Epithelial cell of esophagus (primary cell): ENCODE measurements around the gene IL17C.

Source experiments
- DNase-seq: peaks from one replicate; pipeline ENCODE4 v3.0.0; 2010; ENCODE audit warnings: low read depth
- H3K4me3 ChIP-seq: 2 replicates; pipeline ENCODE4 v1.5.1; 2011; ENCODE audit warnings: mild to moderate bottlenecking, low read length, control low read depth
- CTCF ChIP-seq: IDR thresholded peaks from 2 replicates; pipeline ENCODE4 v1.5.1; 2011; ENCODE audit warnings: low read depth, mild to moderate bottlenecking, low read length, control low read depth, inconsistent platforms; ENCODE audit not compliant: insufficient read depth; ENCODE audit errors: missing control alignments

The IL17C gene

GRCh38 chr16:88628512-88628974 lies 9.8 kb upstream of the IL17C start:
- TF ChIP-seq CTCF = no peak
- no peak for DNase-seq

GRCh38 chr16:88629835-88630234 lies 8.5 kb upstream of the IL17C start:
- no peak overlapping the region for H3K4me3 ChIP-seq
- DNase-seq = no peak
- TF ChIP-seq CTCF = no peak

More at GRCh38 chr16:88628512-88628974, 9.8 kb upstream of the IL17C start:
- H3K4me3 ChIP-seq = no peak overlapping the region

GRCh38 chr16:88630433-88630832 lies 7.9 kb upstream of the IL17C start:
- TF ChIP-seq CTCF = no peak
- no peak overlapping the region for H3K4me3 ChIP-seq
- DNase-seq = no peak

- no peak for DNase-seq
- H3K4me3 ChIP-seq = no peak overlapping the region
- no peak for TF ChIP-seq CTCF
Measured at GRCh38 chr16:88630941-88631340, 7.4 kb upstream of the IL17C start.

- TF ChIP-seq CTCF = no peak
- no peak overlapping the region for H3K4me3 ChIP-seq
- no peak for DNase-seq
Measured at GRCh38 chr16:88631384-88631783, 7.0 kb upstream of the IL17C start.

- H3K4me3 ChIP-seq = no peak overlapping the region
- DNase-seq = no peak
- TF ChIP-seq CTCF = no peak
Measured at GRCh38 chr16:88631920-88632586, 6.3 kb upstream of the IL17C start.

- DNase-seq = no peak
- TF ChIP-seq CTCF = no peak
Measured at GRCh38 chr16:88632587-88632930, 5.8 kb upstream of the IL17C start.

More at GRCh38 chr16:88632587-88632930, 5.8 kb upstream of the IL17C start:
- H3K4me3 ChIP-seq = no peak overlapping the region
